ENCODE measurements around the gene NEDD4L.

Gene NEDD4L

DNA sequence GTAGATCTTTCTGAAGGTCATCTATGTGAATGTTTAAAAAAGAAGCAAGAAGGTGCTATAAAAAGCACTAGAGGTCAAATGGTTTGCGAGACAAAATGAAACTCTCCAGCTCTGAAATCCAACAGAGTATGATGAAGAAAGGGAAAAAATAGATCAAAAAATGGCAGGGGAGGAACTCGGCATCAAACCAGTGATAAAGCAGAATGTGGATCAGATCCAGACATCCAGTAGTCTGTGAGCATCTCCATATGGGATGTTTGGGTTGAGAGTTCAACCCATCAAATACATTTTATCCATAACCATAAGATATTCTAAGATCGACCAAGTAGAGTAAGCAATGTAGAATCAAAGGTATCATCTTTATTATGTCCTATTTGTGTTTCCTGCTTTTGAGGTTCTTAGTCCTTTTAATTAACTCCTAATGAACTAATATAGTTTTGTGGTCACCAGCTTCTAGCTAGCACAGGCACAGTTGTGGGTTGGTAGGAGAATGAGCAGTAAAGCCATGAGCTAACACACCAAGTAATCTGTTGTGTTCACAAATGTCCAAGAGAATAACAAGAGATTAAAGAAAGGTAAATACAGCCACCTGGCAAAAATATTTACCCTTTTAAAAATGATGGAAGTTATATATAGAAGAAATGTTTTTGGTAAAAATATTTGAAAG lies 160.9 kb downstream of the NEDD4L start:
- TF ChIP-seq, protein P1, sequence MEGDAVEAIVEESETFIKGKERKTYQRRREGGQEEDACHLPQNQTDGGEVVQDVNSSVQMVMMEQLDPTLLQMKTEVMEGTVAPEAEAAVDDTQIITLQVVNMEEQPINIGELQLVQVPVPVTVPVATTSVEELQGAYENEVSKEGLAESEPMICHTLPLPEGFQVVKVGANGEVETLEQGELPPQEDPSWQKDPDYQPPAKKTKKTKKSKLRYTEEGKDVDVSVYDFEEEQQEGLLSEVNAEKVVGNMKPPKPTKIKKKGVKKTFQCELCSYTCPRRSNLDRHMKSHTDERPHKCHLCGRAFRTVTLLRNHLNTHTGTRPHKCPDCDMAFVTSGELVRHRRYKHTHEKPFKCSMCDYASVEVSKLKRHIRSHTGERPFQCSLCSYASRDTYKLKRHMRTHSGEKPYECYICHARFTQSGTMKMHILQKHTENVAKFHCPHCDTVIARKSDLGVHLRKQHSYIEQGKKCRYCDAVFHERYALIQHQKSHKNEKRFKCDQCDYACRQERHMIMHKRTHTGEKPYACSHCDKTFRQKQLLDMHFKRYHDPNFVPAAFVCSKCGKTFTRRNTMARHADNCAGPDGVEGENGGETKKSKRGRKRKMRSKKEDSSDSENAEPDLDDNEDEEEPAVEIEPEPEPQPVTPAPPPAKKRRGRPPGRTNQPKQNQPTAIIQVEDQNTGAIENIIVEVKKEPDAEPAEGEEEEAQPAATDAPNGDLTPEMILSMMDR (conservative IDR thresholded peaks at IDR 0.05; ENCODE audit: low read depth), result no peak
- H3K27ac ChIP-seq, result no peak overlapping the region
- ChIA-PET CTCF (no interaction called here), POLR2A (ENCODE audit: low non-redundant PET) (no interaction called here)
- DNase-seq (ENCODE audit: low spot score), result no peak

DNA sequence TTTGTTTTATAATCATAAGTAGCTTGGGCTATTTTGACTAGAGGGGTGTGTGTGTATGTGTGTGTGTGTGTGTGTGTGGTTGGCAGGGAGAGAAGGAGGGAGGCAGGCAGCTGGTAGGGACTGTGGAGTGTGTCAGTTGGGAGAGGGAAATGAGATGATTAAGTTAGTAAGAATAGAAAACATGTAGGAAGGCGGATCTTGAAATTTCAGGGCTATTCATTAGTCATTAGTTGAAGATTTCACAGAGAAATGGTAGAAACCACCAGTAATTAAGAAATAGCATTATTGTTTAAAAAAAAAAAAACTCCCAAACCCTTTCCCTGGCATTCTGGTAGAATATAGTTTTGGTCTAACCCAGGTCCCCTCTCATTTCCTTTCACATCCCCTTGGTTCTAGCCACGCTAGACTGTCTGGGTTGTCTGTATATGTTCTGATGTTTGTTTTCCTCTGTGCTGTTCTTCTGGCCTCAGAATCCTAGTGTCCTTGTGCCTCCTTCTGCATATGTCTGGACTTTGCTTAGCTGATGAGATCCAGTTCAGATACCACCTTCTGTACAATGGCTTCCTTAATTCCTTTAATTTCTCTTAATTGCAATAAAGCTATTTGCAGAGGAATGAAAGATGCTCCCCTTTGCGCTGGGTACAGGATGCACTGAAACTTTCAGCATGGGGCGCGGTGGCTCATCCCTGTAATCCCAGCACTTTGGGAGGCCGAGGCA lies 161.6 kb downstream of the NEDD4L start:
- ChIA-PET CTCF (no interaction called here), POLR2A (ENCODE audit: low non-redundant PET) (no interaction called here)
- TF ChIP-seq, protein P1 (conservative IDR thresholded peaks at IDR 0.05; ENCODE audit: low read depth), result no peak
- no peak overlapping the region for H3K27ac ChIP-seq
- no peak for DNase-seq (ENCODE audit: low spot score)

DNA sequence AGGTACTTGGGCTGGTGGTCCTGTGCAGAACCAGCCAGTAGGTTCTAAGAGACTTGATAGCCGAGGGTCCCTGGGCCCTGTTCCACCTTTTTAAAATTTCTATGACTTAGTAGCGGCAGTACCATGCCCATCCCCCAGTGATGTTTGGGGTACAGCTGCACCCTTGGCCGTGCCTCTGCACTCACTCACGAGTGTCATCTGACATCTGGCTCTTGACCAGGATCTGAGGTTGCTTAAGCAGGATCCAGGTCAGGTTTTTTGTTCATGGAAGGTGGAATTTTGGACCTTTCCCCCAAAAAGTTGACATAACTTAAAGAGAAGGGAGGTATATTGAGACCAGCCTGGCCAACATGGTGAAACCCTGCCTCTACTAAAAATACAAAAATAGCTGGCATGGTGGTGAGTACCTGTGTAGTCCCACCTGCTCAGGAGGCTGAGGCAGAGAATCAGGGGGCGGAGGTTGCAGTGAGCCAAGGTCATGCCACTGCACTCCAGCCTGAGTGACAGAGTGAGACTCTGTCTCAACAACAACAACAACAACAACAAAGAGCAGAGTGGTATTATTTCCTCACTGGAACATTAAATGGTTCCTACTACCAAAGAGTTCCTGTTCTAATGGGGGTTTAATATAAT lies 163.6 kb downstream of the NEDD4L start:
- TF ChIP-seq, protein P1 (conservative IDR thresholded peaks at IDR 0.05; ENCODE audit: low read depth), result no peak
- ChIA-PET POLR2A (ENCODE audit: low non-redundant PET) (no interaction called here), CTCF (no interaction called here)
- no peak for DNase-seq (ENCODE audit: low spot score)
- no peak overlapping the region for H3K27ac ChIP-seq

DNA sequence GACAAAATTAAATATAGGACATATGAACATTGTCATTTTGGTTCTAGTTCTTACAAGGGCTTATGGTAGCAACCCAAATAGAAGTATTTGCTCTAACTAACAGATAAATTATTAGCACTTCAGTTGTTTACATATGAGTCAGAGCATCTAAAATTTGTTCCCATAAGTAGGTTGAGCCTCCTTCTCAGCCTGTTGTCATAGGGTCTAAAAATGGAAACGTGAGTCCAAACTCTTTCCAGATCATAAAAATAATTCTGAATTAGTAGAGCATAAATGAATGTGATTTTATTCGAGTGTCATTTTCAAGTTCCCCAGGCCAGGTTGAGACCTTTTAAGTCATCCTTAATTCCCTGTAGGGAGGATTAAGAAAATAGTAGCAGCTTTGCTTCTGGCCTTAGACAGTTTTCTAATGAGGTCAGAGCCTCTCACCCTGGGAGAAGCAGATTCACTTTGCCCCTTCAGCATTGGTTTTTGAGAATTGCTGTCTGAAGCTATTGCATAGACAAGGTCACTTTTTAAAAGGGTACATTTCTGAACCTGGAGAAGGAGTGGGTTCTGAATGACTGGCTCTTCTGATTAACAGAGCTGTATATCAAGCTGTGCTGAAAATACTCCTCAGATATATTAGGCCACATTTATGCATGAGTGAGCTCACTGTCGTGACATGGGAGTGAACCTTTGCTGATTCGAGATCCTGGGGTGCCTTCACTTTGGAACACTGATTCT lies 164.3 kb downstream of the NEDD4L start:
- no peak overlapping the region for H3K27ac ChIP-seq
- CTCF ChIA-PET, result no interaction called here
- POLR2A ChIA-PET (ENCODE audit: low non-redundant PET), result no interaction called here
- DNase-seq (ENCODE audit: low spot score), result no peak
- TF ChIP-seq, protein P1 (conservative IDR thresholded peaks at IDR 0.05; ENCODE audit: low read depth), result no peak

DNA sequence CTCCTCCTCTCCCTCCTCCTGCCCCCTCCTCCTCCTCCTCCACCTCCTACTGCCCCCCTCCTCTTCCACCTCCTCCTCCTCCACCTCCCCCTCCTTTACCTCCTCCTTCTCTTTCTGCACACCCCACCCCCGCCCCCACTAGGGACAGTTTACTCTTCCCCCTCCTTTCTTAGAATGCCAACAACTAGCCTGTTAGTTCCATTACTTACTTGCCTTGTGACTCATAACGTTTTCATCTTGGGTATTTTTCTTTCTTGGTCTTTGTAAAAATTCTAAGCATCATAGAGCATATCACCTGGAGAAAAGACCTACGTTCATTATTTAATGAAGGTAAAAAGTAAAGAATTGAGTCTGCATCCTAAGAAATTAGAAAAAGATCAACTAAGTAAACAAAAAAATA lies 165.3 kb downstream of the NEDD4L start:
- ChIA-PET CTCF (interaction anchor here (0.9 kb wide), 1 partner anchor 248 kb away, joined by 6 read pairs; no protein-coding TSS in a partner anchor), POLR2A (ENCODE audit: low non-redundant PET) (no interaction called here)
- TF ChIP-seq, protein P1 (conservative IDR thresholded peaks at IDR 0.05; ENCODE audit: low read depth), result no peak
- no peak overlapping the region for H3K27ac ChIP-seq
- no peak for DNase-seq (ENCODE audit: low spot score)

DNA sequence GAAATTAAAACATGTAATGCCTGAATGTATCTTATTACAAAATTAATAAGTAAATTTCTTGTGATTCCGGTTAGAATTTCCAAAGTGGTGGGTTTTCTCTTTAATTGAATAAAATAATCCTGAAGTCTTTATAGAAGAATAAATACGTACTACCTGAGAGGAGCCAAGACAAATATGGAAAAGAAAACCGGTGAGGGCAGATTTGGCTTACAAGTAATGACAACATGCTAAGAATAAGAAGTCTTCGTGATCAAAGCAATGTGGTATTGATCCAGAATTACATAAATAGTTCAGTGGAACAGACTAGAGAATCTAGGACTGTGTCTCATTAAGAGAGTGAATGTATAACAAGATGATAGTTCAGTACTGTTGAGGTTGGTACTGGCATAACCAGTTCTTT lies 167.5 kb downstream of the NEDD4L start:
- TF ChIP-seq, protein P1 (conservative IDR thresholded peaks at IDR 0.05; ENCODE audit: low read depth), result no peak
- ChIA-PET POLR2A (ENCODE audit: low non-redundant PET) (no interaction called here), CTCF (no interaction called here)
- no peak overlapping the region for H3K27ac ChIP-seq
- no peak for DNase-seq (ENCODE audit: low spot score)
